ENCODE measurements around the gene VKORC1L1. TPM values are rescaled to one million over a fixed set of nuclear protein-coding genes. Genes with fewer than 3 reads are reported as not detected.

VKORC1L1 gene
- total and polyA plus RNA-seq, 10 of the 15 experiments (the other 5 are each of a cell fraction or from before 2014, with no cell fraction given) = 3.3 to 18.8 (median 12.5) TPM

DNA sequence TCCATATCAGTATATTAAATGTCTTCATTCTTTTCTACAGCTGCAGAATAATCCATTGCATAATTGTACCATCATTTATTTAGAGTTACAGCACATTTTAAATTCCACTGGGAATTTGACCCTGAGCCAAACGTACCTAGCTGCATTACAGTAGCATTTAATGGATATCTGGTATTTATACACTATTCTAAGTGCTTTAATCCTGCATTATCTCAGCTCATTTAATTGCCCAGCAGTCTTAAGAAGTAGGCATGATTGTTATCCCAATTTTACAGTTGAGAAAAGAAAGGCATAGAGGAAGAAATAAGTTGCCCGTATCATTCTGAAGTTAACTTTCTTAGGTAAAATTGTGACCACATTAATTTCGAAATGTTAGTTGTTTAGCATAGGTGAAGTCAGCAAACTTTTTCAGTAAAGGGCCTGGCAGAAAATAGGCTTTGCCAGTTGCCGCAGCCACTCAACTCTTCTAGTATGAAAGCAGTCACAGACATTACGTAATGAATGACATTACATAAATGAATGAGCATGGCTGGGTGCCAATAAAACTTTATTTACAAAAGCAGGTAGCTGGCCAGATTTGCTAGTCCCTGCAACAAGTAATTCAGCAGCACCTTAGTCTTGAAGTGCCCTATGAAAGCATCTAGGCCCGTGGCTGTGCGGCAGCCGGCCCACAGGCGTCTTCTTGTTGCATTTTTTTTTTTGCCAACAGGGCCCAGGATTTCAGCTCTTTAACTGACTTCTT is 79.1 kb downstream of the VKORC1L1 start:
- no TSS peak for BruUV-seq (replicated peaks)
- CTCF ChIA-PET = no interaction called here
- H3K9me3 ChIP-seq (replicated peaks; ENCODE audit: control insufficient read depth, insufficient read depth, low read length) = no peaks in the 10 kb centered on the region

More for the DNA sequence above, 79.1 kb downstream of the VKORC1L1 start:
- Histone ChIP-seq H3K27ac (ENCODE audit: control insufficient read depth, insufficient read depth) (no peak overlapping the region), H3K79me2 (ENCODE audit: control insufficient read depth, insufficient read depth, low read length) (no peaks in the 10 kb centered on the region), H3K27me3 (replicated peaks in 1 of 2; ENCODE audit: control insufficient read depth in 2 of 2, insufficient read depth in 2 of 2, low read length in 1 of 2) (no peaks in the 10 kb centered on the region), H4K20me1 (ENCODE audit: control insufficient read depth, insufficient read depth) (no peaks in the 10 kb centered on the region), H3K4me2 (ENCODE audit: control insufficient read depth, insufficient read depth) (no peak overlapping the region), H2AFZ (ENCODE audit: control insufficient read depth, low read depth, low read length) (no peak overlapping the region), H3K36me3 (ENCODE audit: control insufficient read depth in 2 of 2, insufficient read depth in 2 of 2, low read length in 1 of 2) (peaks cover 2 to 7% of the 10 kb centered on the region in 2 experiments), H3K4me1 (ENCODE audit: control insufficient read depth, insufficient read depth, low read length) (no peaks in the 10 kb centered on the region), H3K4me3 (no peak overlapping the region), H3K9ac (ENCODE audit: control insufficient read depth, insufficient read depth, low read length) (no peak overlapping the region)
- FAIRE-seq (no peak), DNase-seq (ENCODE audit: low read depth, low spot score) (no peak), ATAC-seq (no peak)
- RAD21 ChIA-PET (ENCODE audit: unreplicated experiment) = no interaction called here
- SMC1A ChIA-PET (ENCODE audit: uncharacterized antibody, unreplicated experiment) = interaction anchor here (0.5 to 1.3 kb wide), 2 partner anchors 11 to 35 kb away, joined by 3 read pairs; no protein-coding TSS in a partner anchor
- POLR2A ChIA-PET = no interaction called here
- TF ChIP-seq, protein P1, sequence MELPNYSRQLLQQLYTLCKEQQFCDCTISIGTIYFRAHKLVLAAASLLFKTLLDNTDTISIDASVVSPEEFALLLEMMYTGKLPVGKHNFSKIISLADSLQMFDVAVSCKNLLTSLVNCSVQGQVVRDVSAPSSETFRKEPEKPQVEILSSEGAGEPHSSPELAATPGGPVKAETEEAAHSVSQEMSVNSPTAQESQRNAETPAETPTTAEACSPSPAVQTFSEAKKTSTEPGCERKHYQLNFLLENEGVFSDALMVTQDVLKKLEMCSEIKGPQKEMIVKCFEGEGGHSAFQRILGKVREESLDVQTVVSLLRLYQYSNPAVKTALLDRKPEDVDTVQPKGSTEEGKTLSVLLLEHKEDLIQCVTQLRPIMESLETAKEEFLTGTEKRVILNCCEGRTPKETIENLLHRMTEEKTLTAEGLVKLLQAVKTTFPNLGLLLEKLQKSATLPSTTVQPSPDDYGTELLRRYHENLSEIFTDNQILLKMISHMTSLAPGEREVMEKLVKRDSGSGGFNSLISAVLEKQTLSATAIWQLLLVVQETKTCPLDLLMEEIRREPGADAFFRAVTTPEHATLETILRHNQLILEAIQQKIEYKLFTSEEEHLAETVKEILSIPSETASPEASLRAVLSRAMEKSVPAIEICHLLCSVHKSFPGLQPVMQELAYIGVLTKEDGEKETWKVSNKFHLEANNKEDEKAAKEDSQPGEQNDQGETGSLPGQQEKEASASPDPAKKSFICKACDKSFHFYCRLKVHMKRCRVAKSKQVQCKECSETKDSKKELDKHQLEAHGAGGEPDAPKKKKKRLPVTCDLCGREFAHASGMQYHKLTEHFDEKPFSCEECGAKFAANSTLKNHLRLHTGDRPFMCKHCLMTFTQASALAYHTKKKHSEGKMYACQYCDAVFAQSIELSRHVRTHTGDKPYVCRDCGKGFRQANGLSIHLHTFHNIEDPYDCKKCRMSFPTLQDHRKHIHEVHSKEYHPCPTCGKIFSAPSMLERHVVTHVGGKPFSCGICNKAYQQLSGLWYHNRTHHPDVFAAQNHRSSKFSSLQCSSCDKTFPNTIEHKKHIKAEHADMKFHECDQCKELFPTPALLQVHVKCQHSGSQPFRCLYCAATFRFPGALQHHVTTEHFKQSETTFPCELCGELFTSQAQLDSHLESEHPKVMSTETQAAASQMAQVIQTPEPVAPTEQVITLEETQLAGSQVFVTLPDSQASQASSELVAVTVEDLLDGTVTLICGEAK (IDR thresholded peaks at IDR 0.05; ENCODE audit: borderline replicate concordance) = peak; percentile 44; the same call in 1 of the 2 replicates
- TF ChIP-seq CBX3 (IDR thresholded peaks at IDR 0.05; ENCODE audit: borderline replicate concordance, low read depth) = no peak
- in situ Hi-C loops (cut with MboI) (no loop called here), intact Hi-C loops (cut with micrococcal nuclease; ENCODE audit: unreplicated experiment) (loop anchor here (10.0 kb wide), 1 partner anchor 227 kb away; no protein-coding TSS in a partner anchor)
- WGBS (ENCODE audit: insufficient coverage, insufficient replicate concordance, low lambda C conversion rate, missing lambda C conversion rate) = 84% methylated on average over 9 of the region's 9 CpGs
